ENCODE data around the gene ANKS1B.

GRCh38 chr12:99910342-99910741, 74.4 kb downstream of the ANKS1B start:
- TF ChIP-seq CTCF (conservative IDR thresholded peaks at IDR 0.05; ENCODE audit: low read length) (no peak), EZH2phosphoT487 (IDR thresholded peaks at IDR 0.05; ENCODE audit: borderline replicate concordance) (no peak)
